ENCODE measurements around the gene TECTA.

TECTA gene

GRCh38 chr11:121067962-121068647, 32.9 kb upstream of the TECTA start:
- Histone ChIP-seq H3K4me3 (ENCODE audit: low read length) (no peak overlapping the region), H3K36me3 (ENCODE audit: insufficient read depth, low read length) (peaks cover 12% of the 10 kb centered on the region), H3K9ac (ENCODE audit: low read depth, low read length) (no peak overlapping the region), H3K27me3 (ENCODE audit: control insufficient read depth, insufficient read depth, low read length) (no peaks in the 10 kb centered on the region), H3K4me1 (ENCODE audit: control insufficient read depth, insufficient read depth, low read length) (peaks cover 6% of the 10 kb centered on the region), H3K4me2 (ENCODE audit: low read length) (no peak overlapping the region), H3K9me3 (replicated peaks; ENCODE audit: low read length) (no peaks in the 10 kb centered on the region)

- H3K4me3 ChIP-seq (ENCODE audit: low read length): no peak overlapping the region
- H3K36me3 ChIP-seq (ENCODE audit: insufficient read depth, low read length): peaks cover 12% of the 10 kb centered on the region
- H3K4me1 ChIP-seq (ENCODE audit: control insufficient read depth, insufficient read depth, low read length): peaks cover 6% of the 10 kb centered on the region
- no peaks in the 10 kb centered on the region for H3K9me3 ChIP-seq (replicated peaks; ENCODE audit: low read length)
- H3K4me2 ChIP-seq (ENCODE audit: low read length): no peak overlapping the region
- H3K27me3 ChIP-seq (ENCODE audit: control insufficient read depth, insufficient read depth, low read length): no peaks in the 10 kb centered on the region
- H3K9ac ChIP-seq (ENCODE audit: low read depth, low read length): no peak overlapping the region
These were observed 32.3 kb upstream of the TECTA start for GRCh38 chr11:121068787-121069186.

- H3K27me3 ChIP-seq (ENCODE audit: control insufficient read depth, insufficient read depth, low read length): no peaks in the 10 kb centered on the region
- H3K4me3 ChIP-seq (ENCODE audit: low read length): no peak overlapping the region
- H3K36me3 ChIP-seq (ENCODE audit: insufficient read depth, low read length): peaks cover 6% of the 10 kb centered on the region
- H3K4me1 ChIP-seq (ENCODE audit: control insufficient read depth, insufficient read depth, low read length): peaks cover 6% of the 10 kb centered on the region
- H3K9ac ChIP-seq (ENCODE audit: low read depth, low read length): no peak overlapping the region
- no peaks in the 10 kb centered on the region for H3K9me3 ChIP-seq (replicated peaks; ENCODE audit: low read length)
- H3K4me2 ChIP-seq (ENCODE audit: low read length): no peak overlapping the region
These were observed 29.8 kb upstream of the TECTA start for GRCh38 chr11:121070951-121071845.

GRCh38 chr11:121071846-121072450, 29.1 kb upstream of the TECTA start:
- no peak overlapping the region for H3K9ac ChIP-seq (ENCODE audit: low read depth, low read length)
- H3K9me3 ChIP-seq (replicated peaks; ENCODE audit: low read length): no peaks in the 10 kb centered on the region
- H3K4me1 ChIP-seq (ENCODE audit: control insufficient read depth, insufficient read depth, low read length): peaks cover 6% of the 10 kb centered on the region
- H3K36me3 ChIP-seq (ENCODE audit: insufficient read depth, low read length): peaks cover 6% of the 10 kb centered on the region
- no peak overlapping the region for H3K4me3 ChIP-seq (ENCODE audit: low read length)
- no peaks in the 10 kb centered on the region for H3K27me3 ChIP-seq (ENCODE audit: control insufficient read depth, insufficient read depth, low read length)
- no peak overlapping the region for H3K4me2 ChIP-seq (ENCODE audit: low read length)

- Histone ChIP-seq H3K36me3 (ENCODE audit: insufficient read depth, low read length) (peaks cover 5% of the 10 kb centered on the region), H3K27me3 (ENCODE audit: control insufficient read depth, insufficient read depth, low read length) (no peaks in the 10 kb centered on the region), H3K4me3 (ENCODE audit: low read length) (no peak overlapping the region), H3K4me2 (ENCODE audit: low read length) (no peak overlapping the region), H3K4me1 (ENCODE audit: control insufficient read depth, insufficient read depth, low read length) (peaks cover under 1% of the 10 kb centered on the region), H3K9ac (ENCODE audit: low read depth, low read length) (no peak overlapping the region), H3K9me3 (replicated peaks; ENCODE audit: low read length) (no peaks in the 10 kb centered on the region)
These were observed 19.7 kb upstream of the TECTA start for GRCh38 chr11:121081321-121081720.

- H3K36me3 ChIP-seq (ENCODE audit: insufficient read depth, low read length): peaks cover 7% of the 10 kb centered on the region
- no peaks in the 10 kb centered on the region for H3K27me3 ChIP-seq (ENCODE audit: control insufficient read depth, insufficient read depth, low read length)
- H3K4me3 ChIP-seq (ENCODE audit: low read length): no peak overlapping the region
- no peak overlapping the region for H3K4me2 ChIP-seq (ENCODE audit: low read length)
- no peak overlapping the region for H3K9ac ChIP-seq (ENCODE audit: low read depth, low read length)
- H3K4me1 ChIP-seq (ENCODE audit: control insufficient read depth, insufficient read depth, low read length): peaks cover 10% of the 10 kb centered on the region
- no peaks in the 10 kb centered on the region for H3K9me3 ChIP-seq (replicated peaks; ENCODE audit: low read length)
These were observed 18.8 kb upstream of the TECTA start for GRCh38 chr11:121082219-121082618.

GRCh38 chr11:121082670-121083069, 18.4 kb upstream of the TECTA start:
- H3K36me3 ChIP-seq (ENCODE audit: insufficient read depth, low read length): peaks cover 11% of the 10 kb centered on the region
- no peaks in the 10 kb centered on the region for H3K27me3 ChIP-seq (ENCODE audit: control insufficient read depth, insufficient read depth, low read length)
- H3K4me2 ChIP-seq (ENCODE audit: low read length): no peak overlapping the region

GRCh38 chr11:121086866-121087265, 14.2 kb upstream of the TECTA start:
- H3K4me3 ChIP-seq (ENCODE audit: low read length): no peak overlapping the region

More at GRCh38 chr11:121082670-121083069, 18.4 kb upstream of the TECTA start:
- peaks cover 12% of the 10 kb centered on the region for H3K4me1 ChIP-seq (ENCODE audit: control insufficient read depth, insufficient read depth, low read length)
- H3K9me3 ChIP-seq (replicated peaks; ENCODE audit: low read length): no peaks in the 10 kb centered on the region
- no peak overlapping the region for H3K9ac ChIP-seq (ENCODE audit: low read depth, low read length)
- no peak overlapping the region for H3K4me3 ChIP-seq (ENCODE audit: low read length)

GRCh38 chr11:121089566-121089965, 11.5 kb upstream of the TECTA start:
- Histone ChIP-seq H3K9ac (ENCODE audit: low read depth, low read length) (no peak overlapping the region), H3K9me3 (replicated peaks; ENCODE audit: low read length) (no peaks in the 10 kb centered on the region), H3K4me2 (ENCODE audit: low read length) (no peak overlapping the region), H3K27me3 (ENCODE audit: control insufficient read depth, insufficient read depth, low read length) (no peaks in the 10 kb centered on the region), H3K4me3 (ENCODE audit: low read length) (no peak overlapping the region), H3K36me3 (ENCODE audit: insufficient read depth, low read length) (peaks cover 13% of the 10 kb centered on the region), H3K4me1 (ENCODE audit: control insufficient read depth, insufficient read depth, low read length) (peaks cover 12% of the 10 kb centered on the region)

More at GRCh38 chr11:121086866-121087265, 14.2 kb upstream of the TECTA start:
- Histone ChIP-seq H3K27me3 (ENCODE audit: control insufficient read depth, insufficient read depth, low read length) (no peaks in the 10 kb centered on the region), H3K9ac (ENCODE audit: low read depth, low read length) (no peak overlapping the region), H3K4me1 (ENCODE audit: control insufficient read depth, insufficient read depth, low read length) (peaks cover 12% of the 10 kb centered on the region), H3K4me2 (ENCODE audit: low read length) (peak overlapping the region; percentile 8), H3K36me3 (ENCODE audit: insufficient read depth, low read length) (peaks cover 13% of the 10 kb centered on the region), H3K9me3 (replicated peaks; ENCODE audit: low read length) (no peaks in the 10 kb centered on the region)

- Histone ChIP-seq H3K9ac (ENCODE audit: low read depth, low read length) (no peak overlapping the region), H3K4me3 (ENCODE audit: low read length) (no peak overlapping the region), H3K4me1 (ENCODE audit: control insufficient read depth, insufficient read depth, low read length) (peaks cover 12% of the 10 kb centered on the region), H3K9me3 (replicated peaks; ENCODE audit: low read length) (no peaks in the 10 kb centered on the region), H3K27me3 (ENCODE audit: control insufficient read depth, insufficient read depth, low read length) (no peaks in the 10 kb centered on the region), H3K4me2 (ENCODE audit: low read length) (no peak overlapping the region), H3K36me3 (ENCODE audit: insufficient read depth, low read length) (peaks cover 13% of the 10 kb centered on the region)
These were observed 10.8 kb upstream of the TECTA start for GRCh38 chr11:121090145-121090721.

GRCh38 chr11:121091492-121092152, 9.4 kb upstream of the TECTA start:
- Histone ChIP-seq H3K9ac (ENCODE audit: low read depth, low read length) (no peak overlapping the region), H3K4me2 (ENCODE audit: low read length) (no peak overlapping the region), H3K4me3 (ENCODE audit: low read length) (no peak overlapping the region), H3K9me3 (replicated peaks; ENCODE audit: low read length) (no peaks in the 10 kb centered on the region), H3K36me3 (ENCODE audit: insufficient read depth, low read length) (peaks cover 13% of the 10 kb centered on the region), H3K27me3 (ENCODE audit: control insufficient read depth, insufficient read depth, low read length) (no peaks in the 10 kb centered on the region), H3K4me1 (ENCODE audit: control insufficient read depth, insufficient read depth, low read length) (peaks cover 8% of the 10 kb centered on the region)

All from skeletal muscle satellite cell (primary cell).